ENCODE data around the gene FNDC11.

FNDC11 gene

DNA sequence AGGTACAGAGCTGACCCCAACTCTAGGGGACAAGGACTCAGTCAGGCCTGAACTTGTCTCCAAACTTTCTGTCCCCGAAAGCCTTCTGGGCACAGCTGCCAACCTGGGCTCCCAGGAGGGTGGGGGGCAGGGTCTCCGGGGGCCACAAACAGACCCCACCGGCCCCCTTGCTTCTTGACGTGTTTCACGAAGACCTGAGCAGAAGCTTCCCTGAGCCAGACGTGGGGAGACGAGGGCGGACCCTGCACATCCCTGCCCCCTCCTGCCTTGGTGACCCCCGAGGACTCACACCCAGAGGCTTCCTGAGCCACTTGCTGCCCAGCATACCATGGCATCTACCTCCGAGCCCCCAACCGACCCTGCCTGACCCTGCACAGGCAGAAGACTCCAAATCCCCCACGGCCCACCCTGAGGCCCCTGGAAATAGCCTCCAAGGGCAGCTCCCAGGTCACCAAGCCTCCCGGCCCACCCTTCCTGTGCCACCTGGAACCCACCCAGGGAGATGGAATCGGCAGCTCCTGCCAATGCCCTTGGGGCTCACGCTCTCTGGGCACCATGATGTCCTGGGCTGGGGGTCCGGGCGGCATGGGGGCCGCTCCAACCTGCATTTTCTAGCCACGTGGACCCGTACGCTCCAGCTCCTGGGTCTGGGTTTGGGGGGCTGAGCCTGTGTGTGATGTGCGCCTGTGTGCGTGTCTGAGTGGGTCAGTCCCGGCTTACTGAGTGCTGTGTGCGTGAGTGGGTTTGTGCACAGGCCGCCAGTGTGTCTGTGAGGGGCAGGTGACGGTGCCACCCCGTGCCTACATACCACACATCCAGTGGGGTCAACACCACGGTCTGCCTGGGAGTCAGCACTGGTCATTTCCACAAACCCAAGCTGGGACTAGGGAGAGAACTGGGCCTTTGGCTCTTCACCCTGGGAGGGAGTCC is 14.3 kb upstream of the FNDC11 start:
- no peak overlapping the region for H3K4me3 ChIP-seq (ENCODE audit: control insufficient read depth, low read depth, low read length)
- TF ChIP-seq, protein P1, sequence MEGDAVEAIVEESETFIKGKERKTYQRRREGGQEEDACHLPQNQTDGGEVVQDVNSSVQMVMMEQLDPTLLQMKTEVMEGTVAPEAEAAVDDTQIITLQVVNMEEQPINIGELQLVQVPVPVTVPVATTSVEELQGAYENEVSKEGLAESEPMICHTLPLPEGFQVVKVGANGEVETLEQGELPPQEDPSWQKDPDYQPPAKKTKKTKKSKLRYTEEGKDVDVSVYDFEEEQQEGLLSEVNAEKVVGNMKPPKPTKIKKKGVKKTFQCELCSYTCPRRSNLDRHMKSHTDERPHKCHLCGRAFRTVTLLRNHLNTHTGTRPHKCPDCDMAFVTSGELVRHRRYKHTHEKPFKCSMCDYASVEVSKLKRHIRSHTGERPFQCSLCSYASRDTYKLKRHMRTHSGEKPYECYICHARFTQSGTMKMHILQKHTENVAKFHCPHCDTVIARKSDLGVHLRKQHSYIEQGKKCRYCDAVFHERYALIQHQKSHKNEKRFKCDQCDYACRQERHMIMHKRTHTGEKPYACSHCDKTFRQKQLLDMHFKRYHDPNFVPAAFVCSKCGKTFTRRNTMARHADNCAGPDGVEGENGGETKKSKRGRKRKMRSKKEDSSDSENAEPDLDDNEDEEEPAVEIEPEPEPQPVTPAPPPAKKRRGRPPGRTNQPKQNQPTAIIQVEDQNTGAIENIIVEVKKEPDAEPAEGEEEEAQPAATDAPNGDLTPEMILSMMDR (IDR thresholded peaks at IDR 0.05; ENCODE audit: control insufficient read depth, insufficient read depth, low read depth, low read length, missing control alignments) = no peak
- no peak for DNase-seq (ENCODE audit: low read depth)

DNA sequence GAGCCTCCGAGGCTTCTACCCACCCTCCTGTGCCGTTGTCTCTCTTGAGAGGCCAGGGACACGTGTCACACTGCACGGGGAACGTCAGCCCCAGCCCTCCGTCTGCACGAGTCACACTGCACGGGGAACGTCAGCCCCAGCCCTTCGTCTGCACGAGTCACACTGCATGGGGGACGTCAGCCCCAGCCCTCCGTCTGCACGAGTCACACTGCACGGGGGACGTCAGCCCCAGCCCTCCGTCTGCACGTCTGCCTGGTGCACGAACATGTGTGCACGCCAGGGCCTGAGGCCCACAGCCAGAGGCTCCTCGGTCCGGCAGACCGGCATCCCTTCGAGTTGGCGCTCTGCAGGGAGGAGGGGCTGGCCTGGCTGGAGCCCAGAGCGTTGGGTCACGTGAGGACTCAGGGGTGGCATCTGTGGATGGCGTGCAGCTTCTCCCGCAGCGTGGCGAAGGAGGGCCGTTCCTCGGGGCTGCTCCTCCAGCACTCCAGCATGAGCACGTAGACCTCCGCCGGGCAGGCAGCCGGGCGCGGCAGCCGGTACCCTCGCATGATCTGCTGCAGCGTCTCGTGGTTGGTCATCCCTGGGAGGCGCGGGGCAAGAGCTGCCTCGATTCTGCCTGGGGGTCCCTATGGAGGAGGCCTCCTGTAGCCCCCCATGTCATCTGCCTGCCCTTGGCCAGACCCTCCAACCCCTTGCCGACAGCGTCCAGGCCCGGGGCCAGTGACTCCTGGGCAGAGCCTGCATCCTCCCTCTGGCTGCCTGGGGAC is 13.4 kb upstream of the FNDC11 start:
- TF ChIP-seq, protein P1 (IDR thresholded peaks at IDR 0.05; ENCODE audit: control insufficient read depth, insufficient read depth, low read depth, low read length, missing control alignments) = no peak
- H3K4me3 ChIP-seq (ENCODE audit: control insufficient read depth, low read depth, low read length) = no peak overlapping the region
- no peak for DNase-seq (ENCODE audit: low read depth)

DNA sequence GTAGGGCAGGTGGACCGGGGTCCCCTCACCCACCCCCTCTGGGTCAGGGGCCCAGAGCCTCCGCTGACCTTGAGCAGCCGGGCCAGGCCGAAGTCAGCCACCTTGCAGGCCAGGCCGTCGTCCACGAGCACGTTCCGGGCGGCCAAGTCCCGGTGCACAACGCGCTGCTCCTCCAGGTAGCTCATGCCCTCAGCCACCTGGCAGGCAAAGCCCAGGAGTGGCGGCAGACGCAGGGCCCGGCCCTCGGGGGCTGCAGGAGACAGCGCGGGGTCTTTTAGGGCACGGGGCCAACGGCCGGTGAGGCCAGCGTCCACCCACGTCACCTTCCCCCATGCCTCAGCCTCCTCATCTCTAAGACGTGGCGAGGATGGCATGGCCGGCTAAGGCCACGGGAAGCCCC is 12.6 kb upstream of the FNDC11 start:
- DNase-seq (ENCODE audit: low read depth) = no peak
- TF ChIP-seq, protein P1 (IDR thresholded peaks at IDR 0.05; ENCODE audit: control insufficient read depth, insufficient read depth, low read depth, low read length, missing control alignments) = no peak
- no peak overlapping the region for H3K4me3 ChIP-seq (ENCODE audit: control insufficient read depth, low read depth, low read length)

DNA sequence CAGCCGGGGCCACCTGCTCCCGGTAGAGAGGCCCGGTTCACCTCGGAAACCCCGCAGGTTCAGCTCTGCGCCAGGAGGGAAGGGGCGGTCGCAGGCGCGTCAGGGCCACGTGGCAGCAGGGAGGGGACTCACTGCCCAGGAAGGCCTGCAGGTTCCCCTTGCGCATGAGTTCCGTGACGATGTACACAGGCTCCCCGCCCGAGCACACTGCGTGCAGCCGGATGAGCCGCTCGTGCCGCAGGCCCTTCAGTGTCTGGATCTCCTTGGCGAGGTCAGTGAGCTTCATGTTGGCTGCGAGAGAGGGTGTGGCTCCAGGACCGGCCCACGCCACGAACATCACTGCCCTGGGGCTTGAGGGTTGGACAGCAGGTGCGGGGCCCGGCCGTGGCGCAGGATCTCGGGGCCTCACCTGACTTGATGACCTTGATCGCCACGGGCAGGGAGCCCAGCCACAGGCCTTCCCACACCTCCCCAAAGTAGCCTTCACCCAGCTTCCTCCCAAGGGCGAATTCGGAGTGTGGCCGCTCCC is 11.9 kb upstream of the FNDC11 start:
- TF ChIP-seq, protein P1 (IDR thresholded peaks at IDR 0.05; ENCODE audit: control insufficient read depth, insufficient read depth, low read depth, low read length, missing control alignments) = no peak
- no peak for DNase-seq (ENCODE audit: low read depth)
- H3K4me3 ChIP-seq (ENCODE audit: control insufficient read depth, low read depth, low read length) = no peak overlapping the region

DNA sequence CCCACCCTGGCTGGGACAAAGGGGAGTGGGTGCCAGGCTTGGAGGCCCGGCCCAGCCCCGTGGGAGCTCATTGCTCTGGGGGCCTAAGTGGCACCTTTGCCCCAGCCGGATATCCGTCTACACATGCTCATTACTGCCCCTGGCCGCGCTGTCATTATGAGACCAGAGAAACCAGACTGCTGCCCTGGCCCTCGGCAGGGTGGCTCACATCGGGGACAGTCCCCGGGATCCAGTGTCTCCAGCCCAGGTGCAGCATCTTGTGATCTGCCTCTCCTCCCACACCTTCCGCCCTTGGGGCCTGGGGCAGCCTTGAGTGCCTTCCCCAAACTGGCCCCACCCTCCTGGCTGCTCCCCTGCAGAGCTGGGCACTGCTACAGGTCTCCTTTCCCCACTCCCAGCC is 11.3 kb upstream of the FNDC11 start:
- H3K4me3 ChIP-seq (ENCODE audit: control insufficient read depth, low read depth, low read length) = no peak overlapping the region
- TF ChIP-seq, protein P1 (IDR thresholded peaks at IDR 0.05; ENCODE audit: control insufficient read depth, insufficient read depth, low read depth, low read length, missing control alignments) = no peak
- DNase-seq (ENCODE audit: low read depth) = no peak

DNA sequence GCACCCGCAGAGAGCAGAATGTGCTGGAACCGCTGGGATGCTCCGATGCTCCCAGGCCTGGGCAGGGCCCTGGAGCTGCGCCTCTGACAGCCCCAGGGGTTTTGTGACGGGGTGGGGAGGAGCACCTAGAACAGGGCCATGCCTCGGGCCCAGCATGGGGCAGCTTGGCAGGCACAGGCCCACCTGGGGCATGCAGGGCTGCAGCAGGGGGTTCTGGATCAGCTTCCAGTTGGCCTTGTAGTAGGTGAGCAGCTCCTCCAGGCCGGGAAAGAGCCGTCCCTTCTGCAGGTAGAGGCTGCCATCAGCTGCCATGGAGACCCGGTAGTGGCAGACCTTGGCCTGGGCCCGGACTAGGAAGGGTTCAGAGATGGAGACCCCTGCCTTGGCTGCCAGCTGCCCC is 10.8 kb upstream of the FNDC11 start:
- TF ChIP-seq, protein P1 (IDR thresholded peaks at IDR 0.05; ENCODE audit: control insufficient read depth, insufficient read depth, low read depth, low read length, missing control alignments) = no peak
- no peak overlapping the region for H3K4me3 ChIP-seq (ENCODE audit: control insufficient read depth, low read depth, low read length)
- DNase-seq (ENCODE audit: low read depth) = no peak

Measured in AG09309 (cell line).